H1 (cell line): ENCODE measurements around the gene PCP4. TPM values are rescaled to one million over a fixed set of nuclear protein-coding genes. Genes with fewer than 3 reads are reported as not detected.

Source experiments
- CTCF ChIA-PET: fragments of 300-600 bp; sonication (Branson Sonifier 250); formaldehyde crosslinking; loops from one replicate; lab custom pipeline; 2021; ENCODE audit not compliant: partially characterized antibody; lab: Charles Lee
- POLR2A ChIA-PET: fragments of 300-600 bp; sonication (Branson Sonifier 250); formaldehyde crosslinking; loops from one replicate; lab custom pipeline; 2021; ENCODE audit warnings: inconsistent platforms; ENCODE audit not compliant: partially characterized antibody; lab: Charles Lee
- DNase-seq, 2 experiments: peaks; one replicate each; pipeline versions ENCODE4 v3.0.0 to v3.0.0-alpha.2; 2010 to 2022; ENCODE audit warnings: low spot score in 2 of 2, low read depth in 1 of 2, mixed read lengths in 1 of 2
- FAIRE-seq: peaks from 2 replicates; lab custom pipeline; 2011; peaks lifted over from hg19 to GRCh38; lab: Jason Lieb, UNC
- H2AFZ ChIP-seq: 2 replicates; pipeline ENCODE4 v1.8.1; 2012; ENCODE audit warnings: low read length, inconsistent platforms
- H2AK5ac ChIP-seq: 2 replicates; pipeline ENCODE4 v1.6.1; 2013; ENCODE audit warnings: low read depth, low read length
- H2BK120ac ChIP-seq: replicated peaks from 2 replicates; pipeline ENCODE3; 2013; ENCODE audit warnings: low read depth, low read length, inconsistent platforms
- H2BK12ac ChIP-seq: 2 replicates; pipeline ENCODE4 v1.6.1; 2013; ENCODE audit warnings: low read depth, low read length
- H2BK15ac ChIP-seq: 2 replicates; pipeline ENCODE4 v1.6.1; 2013; ENCODE audit warnings: low read length
- H2BK20ac ChIP-seq: 2 replicates; pipeline ENCODE4 v1.6.1; 2013; ENCODE audit warnings: low read length
- H2BK5ac ChIP-seq: 2 replicates; pipeline ENCODE4 v1.6.1; 2013; ENCODE audit warnings: low read depth, low read length
- H3K14ac ChIP-seq: 2 replicates; pipeline ENCODE4 v1.6.1; 2013; ENCODE audit warnings: inconsistent platforms; ENCODE audit not compliant: insufficient read length
- H3K18ac ChIP-seq: 2 replicates; pipeline ENCODE4 v1.6.1; 2013; ENCODE audit warnings: low read length; ENCODE audit errors: extremely low read depth
- H3K23ac ChIP-seq: 2 replicates; pipeline ENCODE4 v1.6.1; 2013; ENCODE audit warnings: inconsistent platforms; ENCODE audit not compliant: insufficient read length
- H3K23me2 ChIP-seq: 2 replicates; pipeline ENCODE4 v1.6.1; 2013; ENCODE audit warnings: low read depth, low read length
- H3K27ac ChIP-seq: 2 replicates; pipeline ENCODE4 v1.6.1; 2011; ENCODE audit warnings: low read depth, low read length, inconsistent platforms
- H3K27me3 ChIP-seq, 4 experiments: replicated peaks in 1 of 4; 1 replicate in 1 of 4; 2 replicates in 3 of 4; pipeline versions ENCODE4 v1.6.1 to v1.8.1; 2011 to 2013; ENCODE audit warnings: low read length in 3 of 4, mild to moderate bottlenecking in 3 of 4, inconsistent platforms in 2 of 4, mixed read lengths in 2 of 4, moderate library complexity in 1 of 4; ENCODE audit not compliant: control insufficient read depth in 3 of 4, insufficient read depth in 3 of 4; ENCODE audit errors: extremely low read depth in 1 of 4
- H3K36me3 ChIP-seq, 4 experiments: 2 replicates each; pipeline versions ENCODE4 v1.6.1 to v1.8.1; 2011 to 2013; ENCODE audit warnings: mild to moderate bottlenecking in 4 of 4, low read length in 3 of 4, moderate library complexity in 2 of 4, control low read depth in 1 of 4, inconsistent platforms in 1 of 4; ENCODE audit not compliant: insufficient read depth in 4 of 4, control insufficient read depth in 2 of 4
- H3K4ac ChIP-seq: replicated peaks from 2 replicates; pipeline ENCODE3; 2013; ENCODE audit warnings: low read length, low read depth, mixed read lengths, inconsistent platforms; ENCODE audit not compliant: insufficient read length
- H3K4me1 ChIP-seq, 4 experiments: replicated peaks in 1 of 4; 1 replicate in 1 of 4; 2 replicates in 3 of 4; pipeline versions ENCODE4 v1.6.1 to v1.8.1; 2011 to 2013; ENCODE audit warnings: low read length in 3 of 4, inconsistent platforms in 2 of 4, mixed read lengths in 1 of 4; ENCODE audit not compliant: insufficient read depth in 4 of 4, control insufficient read depth in 3 of 4
- H3K4me2 ChIP-seq, 2 experiments: 2 replicates each; pipeline versions ENCODE4 v1.6.1 to v1.8.1; 2011 to 2013; ENCODE audit warnings: low read depth in 2 of 2, low read length in 2 of 2, control low read depth in 1 of 2, inconsistent platforms in 1 of 2, mild to moderate bottlenecking in 1 of 2; ENCODE audit not compliant: insufficient read depth in 1 of 2
- H3K4me3 ChIP-seq, 4 experiments: fragments of 200-600, 300-600 bp in 1 of 4; sonication (generic), shearing (Covaris generic), sonication (Bioruptor Twin) in 1 of 4; 2 replicates each; pipeline versions ENCODE4 v1.5.1 to v1.8.1; 2011 to 2016; ENCODE audit warnings: low read length in 4 of 4, low read depth in 3 of 4, control low read depth in 2 of 4, inconsistent platforms in 2 of 4, mild to moderate bottlenecking in 2 of 4, mixed read lengths in 1 of 4, moderate library complexity in 1 of 4; ENCODE audit not compliant: insufficient read depth in 2 of 4; ENCODE audit errors: extremely low read depth in 1 of 4
- H3K56ac ChIP-seq: replicated peaks from 2 replicates; pipeline ENCODE3; 2013; ENCODE audit warnings: low read depth, mild to moderate bottlenecking, mixed read lengths, low read length, inconsistent platforms; ENCODE audit not compliant: insufficient read length
- H3K79me1 ChIP-seq: 2 replicates; pipeline ENCODE4 v1.6.1; 2013; ENCODE audit warnings: low read depth, low read length, control low read depth
- H3K79me2 ChIP-seq, 2 experiments: 2 replicates each; pipeline versions ENCODE4 v1.6.1 to v1.8.1; 2012 to 2013; ENCODE audit warnings: low read length in 2 of 2, mild to moderate bottlenecking in 2 of 2, inconsistent platforms in 1 of 2; ENCODE audit not compliant: insufficient read depth in 2 of 2, control insufficient read depth in 1 of 2
- H3K9ac ChIP-seq, 4 experiments: replicated peaks in 1 of 4; 1 replicate in 1 of 4; 2 replicates in 3 of 4; pipeline versions ENCODE4 v1.6.1 to v1.8.1; 2011 to 2013; ENCODE audit warnings: low read depth in 3 of 4, low read length in 3 of 4, control low read depth in 2 of 4, mild to moderate bottlenecking in 2 of 4, moderate library complexity in 2 of 4, inconsistent platforms in 1 of 4; ENCODE audit errors: extremely low read depth in 1 of 4
- H3K9me3 ChIP-seq, 2 experiments: 2 replicates each; pipeline versions ENCODE4 v1.6.1 to v1.8.1; 2012 to 2013; ENCODE audit warnings: mild to moderate bottlenecking in 2 of 2, moderate library complexity in 2 of 2, control low read depth in 1 of 2, inconsistent platforms in 1 of 2, low read depth in 1 of 2, low read length in 1 of 2, mixed read lengths in 1 of 2; ENCODE audit not compliant: insufficient read depth in 2 of 2
- H4K20me1 ChIP-seq, 2 experiments: replicated peaks in 1 of 2; 2 replicates each; pipeline versions ENCODE3 to v1.8.1; 2011 to 2013; ENCODE audit warnings: inconsistent platforms in 2 of 2, low read length in 2 of 2, mild to moderate bottlenecking in 1 of 2; ENCODE audit not compliant: insufficient read depth in 2 of 2, control insufficient read depth in 1 of 2
- H4K5ac ChIP-seq: 2 replicates; pipeline ENCODE4 v1.6.1; 2013; ENCODE audit warnings: low read length, low read depth, mixed read lengths, inconsistent platforms; ENCODE audit not compliant: insufficient read length
- H4K8ac ChIP-seq: 2 replicates; pipeline ENCODE4 v1.8.0; 2013; ENCODE audit warnings: mild to moderate bottlenecking, moderate library complexity, low read length, inconsistent platforms; ENCODE audit not compliant: insufficient read depth; ENCODE audit errors: extremely low read depth
- H4K91ac ChIP-seq: replicated peaks from 2 replicates; pipeline ENCODE3; 2013; ENCODE audit warnings: low read length, mixed read lengths, inconsistent platforms; ENCODE audit not compliant: insufficient read length
- BCL11A ChIP-seq, 2 experiments: IDR thresholded peaks; one replicate each; pipeline ENCODE4 v1.6.1; 2011; ENCODE audit warnings: low read depth in 2 of 2, low read length in 2 of 2, mild to moderate bottlenecking in 2 of 2
- CTCF ChIP-seq, 3 experiments: IDR thresholded peaks; 1 replicate in 2 of 3; 2 replicates in 1 of 3; pipeline versions ENCODE4 v1.5.1 to v1.6.1; 2011; ENCODE audit warnings: low read length in 3 of 3, mild to moderate bottlenecking in 3 of 3, inconsistent platforms in 2 of 3, low read depth in 1 of 3, moderate library complexity in 1 of 3; ENCODE audit not compliant: insufficient read depth in 1 of 3; ENCODE audit errors: control extremely low read depth in 1 of 3
- E2F6 ChIP-seq: IDR thresholded peaks from 2 replicates; pipeline ENCODE4 v1.6.1; 2012; ENCODE audit warnings: inconsistent platforms
- PHF8 ChIP-seq: fragments of 200-600 bp; sonication (generic); conservative IDR thresholded peaks from 2 replicates; pipeline ENCODE4 v1.7.1; 2012; ENCODE audit warnings: low read depth, mild to moderate bottlenecking, inconsistent platforms, low read length, moderate library complexity
- RBBP5 ChIP-seq: IDR thresholded peaks from 2 replicates; pipeline ENCODE4 v1.7.1; 2012; ENCODE audit warnings: low read depth, mild to moderate bottlenecking, inconsistent platforms, low read length, moderate library complexity, borderline replicate concordance
- RXRA ChIP-seq: IDR thresholded peaks from 2 replicates; pipeline ENCODE4 v1.6.1; 2011; ENCODE audit warnings: low read depth, mild to moderate bottlenecking, low read length, moderate library complexity; ENCODE audit not compliant: insufficient read depth
- SIRT6 ChIP-seq: IDR thresholded peaks from one replicate; pipeline ENCODE4 v1.7.1; 2012; ENCODE audit warnings: low read length, inconsistent platforms
- TAF1 ChIP-seq: IDR thresholded peaks from 2 replicates; pipeline ENCODE4 v1.6.1; 2011; ENCODE audit warnings: mild to moderate bottlenecking, low read depth, low read length
- WGBS, 2 experiments: shearing (Covaris generic) in 1 of 2; methylation state at CpG; one replicate each; pipeline versions ENCODE4 v1.1.6 to v1.1.7; 2013 to 2015; ENCODE audit warnings: low lambda C conversion rate in 2 of 2, mixed read lengths in 2 of 2, inconsistent platforms in 1 of 2, low coverage in 1 of 2, missing lambda C conversion rate in 1 of 2; ENCODE audit not compliant: insufficient replicate concordance in 2 of 2, insufficient coverage in 1 of 2, insufficient read length in 1 of 2; ENCODE audit errors: extremely low coverage in 1 of 2, missing lambda C conversion rate in 1 of 2; 5-methylcytosine and 5-hydroxymethylcytosine counted together
- polyA plus RNA-seq, 7 experiments: library from polyadenylated mRNA; depleted of rRNA in 3 of 7; stranded (reverse) in 5 of 7; unstranded in 2 of 7; fragments of >200 nt in 5 of 7; fragments of 200-250 nt in 2 of 7; gene quantifications; 1 replicate in 5 of 7; 2 replicates in 1 of 7; 4 replicates in 1 of 7; pipeline versions ENCODE4 v1.2.1 to v1.2.3, GENCODE V29; 2011 to 2013; ENCODE audit warnings: missing spikeins in 2 of 7, mixed read lengths in 2 of 7
- total RNA-seq: library from RNA; stranded (reverse); fragmentation: NEBNext Ultra II Directional; extraction: Animal tissue kit (Norgen Biotek cat#: 25700); gene quantifications from 2 replicates; pipeline ENCODE4 v1.2.1, GENCODE V29; 2021

The PCP4 gene
- total and polyA plus RNA-seq, 2 of the 8 experiments (the other 6 are each of a cell fraction or from before 2014, with no cell fraction given): 1.8 to 2.4 TPM

DNA sequence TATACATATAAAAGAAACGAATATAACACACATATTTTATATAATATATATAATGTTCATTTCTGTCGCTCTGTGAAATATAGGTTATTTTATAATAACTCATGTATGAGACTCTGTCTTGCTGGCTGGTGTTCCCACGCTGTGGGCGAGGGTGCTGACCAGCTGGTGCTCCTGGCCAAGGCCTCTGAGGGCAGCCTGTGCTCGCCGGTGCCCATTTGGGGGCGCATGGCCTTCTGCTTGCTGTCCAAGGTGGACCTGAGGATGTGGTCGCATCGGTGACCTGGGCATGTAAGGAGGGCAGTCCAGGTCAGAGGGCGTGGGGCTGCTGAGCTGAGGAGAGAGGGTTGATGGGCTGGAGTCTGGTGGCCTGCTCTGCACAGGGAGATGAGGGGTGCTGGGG lies 1.1 kb upstream of the PCP4 start:
- Histone ChIP-seq H3K79me1 (no peaks in the 10 kb centered on the region), H2BK120ac (no peak overlapping the region), H3K4me1 (peaks cover 0 to 5% (median 1%) of the 10 kb centered on the region in 4 experiments; a peak in 4 of 7 replicates), H3K79me2 (no peaks in the 10 kb centered on the region), H2BK20ac (no peak overlapping the region), H3K4me2 (no peak overlapping the region), H4K8ac (no peak overlapping the region), H3K4ac (no peak overlapping the region), H4K20me1 (no peaks in the 10 kb centered on the region), H2BK15ac (no peak overlapping the region), H3K9ac (no peak overlapping the region), H3K56ac (no peak overlapping the region), H3K23ac (no peak overlapping the region), H3K9me3 (no peaks in the 10 kb centered on the region), H3K18ac (no peak overlapping the region), H2AK5ac (no peak overlapping the region), H3K36me3 (no peaks in the 10 kb centered on the region), H3K23me2 (no peaks in the 10 kb centered on the region), H3K27me3 (no peaks in the 10 kb centered on the region), H3K14ac (no peak overlapping the region), H4K91ac (no peak overlapping the region), H2AFZ (no peak overlapping the region), H2BK12ac (no peak overlapping the region), H3K4me3 (no peak overlapping the region), H2BK5ac (no peak overlapping the region), H4K5ac (no peak overlapping the region), H3K27ac (no peak overlapping the region)
- FAIRE-seq (no peak), DNase-seq (no peak)
- TF ChIP-seq CTCF (IDR thresholded peaks at IDR 0.05; ENCODE audit: control extremely low read depth in 1 of 3, insufficient read depth in 1 of 3, low read depth in 1 of 3, low read length in 3 of 3) (no peak), PHF8 (no peak), RXRA (no peak), TAF1 (no peak), E2F6 (no peak), BCL11A (IDR thresholded peaks at IDR 0.05; ENCODE audit: low read depth in 2 of 2, low read length in 2 of 2) (no peak), SIRT6 (no peak), RBBP5 (no peak)
- 90% methylated on average over 10 of the region's 10 CpGs; no CpG with 5 or more reads in 1 of the 2 experiments for WGBS, 2 experiments
- CTCF ChIA-PET: interaction anchor here (0.8 to 6.1 kb wide), 22 partner anchors 8 to 348 kb away, joined by 3 to 116 read pairs (median 5); no protein-coding TSS in a partner anchor
- POLR2A ChIA-PET: no interaction called here
